HG02763 (cell line): ENCODE results near the gene ARMS2.

Experiments used
- ATAC-seq: cut with Tn5 transposase; IDR thresholded peaks from one replicate; pipeline ENCODE4 v1.9.1; 2021; ENCODE audit warnings: mild to moderate bottlenecking, moderate library complexity; ENCODE audit not compliant: unreplicated experiment

ARMS2 gene

GRCh38 chr10:122469848-122470247 lies 15.4 kb downstream of the ARMS2 start:
- no peak for ATAC-seq

- ATAC-seq: no peak
These were observed 17.2 kb downstream of the ARMS2 start for GRCh38 chr10:122471531-122472177.

- ATAC-seq: no peak
These were observed 18.7 kb downstream of the ARMS2 start for GRCh38 chr10:122473116-122473515.

- no peak for ATAC-seq
These were observed 19.8 kb downstream of the ARMS2 start for GRCh38 chr10:122474131-122474818.

- no peak for ATAC-seq
These were observed 20.6 kb downstream of the ARMS2 start for GRCh38 chr10:122475100-122475499.

- ATAC-seq: no peak
These were observed 21.3 kb downstream of the ARMS2 start for GRCh38 chr10:122475591-122476332.

- no peak for ATAC-seq
These were observed 21.9 kb downstream of the ARMS2 start for GRCh38 chr10:122476333-122476695.

- ATAC-seq: no peak
These were observed 23.0 kb downstream of the ARMS2 start for GRCh38 chr10:122477436-122477835.

GRCh38 chr10:122478971-122479370 lies 24.5 kb downstream of the ARMS2 start:
- no peak for ATAC-seq

GRCh38 chr10:122480146-122480833 lies 25.8 kb downstream of the ARMS2 start:
- no peak for ATAC-seq

GRCh38 chr10:122481296-122482056 lies 27.0 kb downstream of the ARMS2 start:
- ATAC-seq: no peak

- no peak for ATAC-seq
These were observed 30.0 kb downstream of the ARMS2 start for GRCh38 chr10:122484276-122485060.

GRCh38 chr10:122485670-122486069 lies 31.2 kb downstream of the ARMS2 start:
- ATAC-seq: no peak

GRCh38 chr10:122486406-122487080 lies 32.1 kb downstream of the ARMS2 start:
- ATAC-seq: no peak

- ATAC-seq: no peak
These were observed 32.8 kb downstream of the ARMS2 start for GRCh38 chr10:122487174-122487765.

GRCh38 chr10:122490268-122490667 lies 35.8 kb downstream of the ARMS2 start:
- ATAC-seq: no peak

GRCh38 chr10:122490786-122491680 lies 36.6 kb downstream of the ARMS2 start:
- ATAC-seq: no peak

- no peak for ATAC-seq
These were observed 37.6 kb downstream of the ARMS2 start for GRCh38 chr10:122492006-122492405.
